ENCODE results near the gene UBE2I. TPM values are rescaled to one million over a fixed set of nuclear protein-coding genes. Genes with fewer than 3 reads are reported as not detected.

UBE2I gene
- total RNA-seq, 1 experiment from 2014 or later, result 212 TPM

DNA sequence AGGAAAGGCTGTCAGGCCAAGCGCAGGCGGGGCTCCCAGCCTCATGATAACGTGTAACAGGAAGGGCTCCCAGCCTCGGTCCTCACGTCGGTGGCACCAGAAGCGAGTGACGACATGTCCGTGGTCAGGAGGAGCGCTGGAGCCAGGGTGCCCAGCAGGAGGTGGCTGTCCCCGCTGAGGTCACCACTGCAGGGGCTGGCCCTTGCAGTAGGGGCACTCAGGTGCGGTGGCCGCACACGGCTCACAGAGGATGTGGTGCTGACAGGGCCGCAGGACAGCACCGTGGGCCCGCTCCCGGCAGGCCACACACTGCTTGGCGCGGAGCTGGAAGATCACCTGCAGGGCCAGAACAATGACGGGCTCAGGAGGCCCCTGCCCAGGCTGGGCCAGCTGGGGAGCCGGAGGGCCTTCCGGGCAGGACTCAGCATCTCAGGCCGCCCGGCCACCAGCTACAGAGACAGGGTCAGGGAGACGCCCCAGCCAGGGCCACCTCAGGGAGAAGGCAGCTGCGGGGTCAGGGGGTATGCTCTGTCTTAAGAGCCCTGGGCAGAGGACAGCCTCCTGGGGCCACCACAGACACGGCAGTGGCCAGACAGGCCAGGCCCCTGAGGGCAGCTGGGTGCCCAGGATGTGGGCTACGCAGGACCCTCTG lies 56.8 kb downstream of the UBE2I start:
- Histone ChIP-seq H3K36me3 (ENCODE audit: control insufficient read depth in 1 of 2, insufficient read depth in 2 of 2, low read length in 2 of 2) (peaks cover 26 to 42% of the 10 kb centered on the region in 2 experiments), H3K79me2 (ENCODE audit: insufficient read depth, low read length) (peaks cover 25% of the 10 kb centered on the region), H3K9me2 (ENCODE audit: insufficient read depth) (no peaks in the 10 kb centered on the region), H2AFZ (ENCODE audit: low read depth, low read length, poor library complexity, severe bottlenecking) (no peak overlapping the region), H3K27me3 (ENCODE audit: insufficient read depth, low read length) (no peaks in the 10 kb centered on the region), H3K9ac (ENCODE audit: low read length) (no peak overlapping the region), H3K4me1 (ENCODE audit: control insufficient read depth in 1 of 2, insufficient read depth in 2 of 2, low read length in 2 of 2) (peaks cover 0 to 7% of the 10 kb centered on the region in 2 experiments; a peak in 1 of 4 replicates), H3K9me3 (ENCODE audit: control insufficient read depth in 1 of 2, insufficient read depth in 1 of 2, low read depth in 1 of 2, low read length in 2 of 2) (no peaks in the 10 kb centered on the region), H3K27ac (ENCODE audit: low read depth, low read length) (no peak overlapping the region; the same call in 1 of the 2 replicates), H3K4me3 (replicated peaks in 1 of 2; ENCODE audit: low read depth in 1 of 2, low read length in 2 of 2) (no peak overlapping the region), H4K20me1 (ENCODE audit: insufficient read depth) (peaks cover 3% of the 10 kb centered on the region; the same call in 1 of the 2 replicates), H3K4me2 (ENCODE audit: low read length) (no peak overlapping the region)
- RAD21 ChIA-PET (ENCODE audit: low non-redundant PET in 1 of 2, low total read pairs in 2 of 2, uncharacterized antibody in 2 of 2, unreplicated experiment in 2 of 2), result no interaction called here
- CTCF ChIA-PET, result interaction anchor here (1.3 kb wide), 1 partner anchor 12 kb away, joined by 4 read pairs; no protein-coding TSS in a partner anchor
- TF ChIP-seq SRF (IDR thresholded peaks at IDR 0.05; ENCODE audit: low read depth) (no peak), EZH2 (IDR thresholded peaks at IDR 0.05) (no peak), ZNF274 (IDR thresholded peaks at IDR 0.05; ENCODE audit: low read depth, low read length) (no peak), SP1 (IDR thresholded peaks at IDR 0.05; ENCODE audit: low read depth) (no peak), FOSL1 (IDR thresholded peaks at IDR 0.05; ENCODE audit: low read depth) (no peak), CBX3 (IDR thresholded peaks at IDR 0.05; ENCODE audit: low read depth) (no peak), JUND (IDR thresholded peaks at IDR 0.05) (no peak), EZH2phosphoT487 (IDR thresholded peaks at IDR 0.05; ENCODE audit: borderline replicate concordance) (no peak), ELF1 (IDR thresholded peaks at IDR 0.05; ENCODE audit: borderline replicate concordance, low read depth) (no peak), RAD21 (IDR thresholded peaks at IDR 0.05; ENCODE audit: low read depth) (no peak)
- TF ChIP-seq, protein P1, sequence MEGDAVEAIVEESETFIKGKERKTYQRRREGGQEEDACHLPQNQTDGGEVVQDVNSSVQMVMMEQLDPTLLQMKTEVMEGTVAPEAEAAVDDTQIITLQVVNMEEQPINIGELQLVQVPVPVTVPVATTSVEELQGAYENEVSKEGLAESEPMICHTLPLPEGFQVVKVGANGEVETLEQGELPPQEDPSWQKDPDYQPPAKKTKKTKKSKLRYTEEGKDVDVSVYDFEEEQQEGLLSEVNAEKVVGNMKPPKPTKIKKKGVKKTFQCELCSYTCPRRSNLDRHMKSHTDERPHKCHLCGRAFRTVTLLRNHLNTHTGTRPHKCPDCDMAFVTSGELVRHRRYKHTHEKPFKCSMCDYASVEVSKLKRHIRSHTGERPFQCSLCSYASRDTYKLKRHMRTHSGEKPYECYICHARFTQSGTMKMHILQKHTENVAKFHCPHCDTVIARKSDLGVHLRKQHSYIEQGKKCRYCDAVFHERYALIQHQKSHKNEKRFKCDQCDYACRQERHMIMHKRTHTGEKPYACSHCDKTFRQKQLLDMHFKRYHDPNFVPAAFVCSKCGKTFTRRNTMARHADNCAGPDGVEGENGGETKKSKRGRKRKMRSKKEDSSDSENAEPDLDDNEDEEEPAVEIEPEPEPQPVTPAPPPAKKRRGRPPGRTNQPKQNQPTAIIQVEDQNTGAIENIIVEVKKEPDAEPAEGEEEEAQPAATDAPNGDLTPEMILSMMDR (IDR thresholded peaks at IDR 0.05 in 2 of 3, conservative IDR thresholded peaks at IDR 0.05 in 1 of 3; ENCODE audit: borderline replicate concordance in 1 of 3, insufficient read depth in 1 of 3, low read depth in 2 of 3, low read length in 2 of 3), result no peak
- no peak for ATAC-seq
- POLR2A ChIA-PET, result no interaction called here
- intact Hi-C loops (cut with micrococcal nuclease), result loop anchor here (10.0 kb wide), 1 partner anchor 49 kb away; the partner anchor contains the start of gene UNKL
- DNase-seq (ENCODE audit: low read depth, low spot score), result no peak
- no TSS peak for BruUV-seq (replicated peaks)

Data from HCT116 (cell line).